HT1080 (cell line): Measurements from ENCODE around the gene OBSCN. TPM values are rescaled to one million over a fixed set of nuclear protein-coding genes. Genes with fewer than 3 reads are reported as not detected.

ENCODE experiments used
- DNase-seq: peaks from one replicate; pipeline ENCODE4 v3.0.0-alpha.2; 2015; ENCODE audit warnings: low read depth
- total RNA-seq: library from RNA; depleted of rRNA; stranded (reverse); fragments of >200 nt; shearing (Covaris generic); gene quantifications from 2 replicates; pipeline ENCODE4 v1.2.3, GENCODE V29; 2014

The OBSCN gene
- total RNA-seq, 1 experiment from 2014 or later = 0.66 TPM

DNA sequence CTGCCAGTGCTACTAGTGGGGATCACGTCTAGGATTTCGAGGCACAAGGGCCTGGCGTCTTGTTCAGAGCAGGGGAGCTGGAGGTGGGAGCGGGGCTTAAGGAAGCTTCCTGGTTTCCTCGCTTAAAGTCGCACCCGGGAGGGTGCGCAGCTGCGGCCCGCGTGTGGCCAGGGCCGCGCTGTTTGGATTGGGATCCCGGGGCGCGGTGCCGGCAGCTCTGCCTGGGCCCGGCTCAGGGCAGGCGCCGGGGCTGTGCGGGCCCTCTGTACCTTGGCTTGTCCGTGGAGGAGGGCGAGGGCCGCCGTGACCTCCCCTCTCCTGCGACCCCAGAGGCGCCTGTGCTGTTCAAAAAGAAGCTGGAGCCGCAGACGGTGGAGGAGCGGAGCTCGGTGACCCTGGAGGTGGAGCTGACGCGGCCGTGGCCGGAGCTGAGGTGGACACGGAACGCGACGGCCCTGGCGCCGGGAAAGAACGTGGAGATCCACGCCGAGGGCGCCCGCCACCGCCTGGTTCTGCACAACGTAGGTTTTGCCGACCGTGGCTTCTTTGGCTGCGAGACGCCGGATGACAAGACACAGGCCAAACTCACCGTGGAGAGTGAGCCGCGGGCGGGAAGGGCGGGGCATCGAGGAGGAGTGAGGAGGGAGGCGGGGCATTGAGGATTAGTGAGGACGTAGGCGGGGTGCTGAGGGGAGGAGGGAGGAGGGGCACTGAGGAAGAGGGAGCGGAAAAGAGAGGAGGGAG, 67.8 kb downstream of the OBSCN start:
- DNase-seq = no peak

DNA sequence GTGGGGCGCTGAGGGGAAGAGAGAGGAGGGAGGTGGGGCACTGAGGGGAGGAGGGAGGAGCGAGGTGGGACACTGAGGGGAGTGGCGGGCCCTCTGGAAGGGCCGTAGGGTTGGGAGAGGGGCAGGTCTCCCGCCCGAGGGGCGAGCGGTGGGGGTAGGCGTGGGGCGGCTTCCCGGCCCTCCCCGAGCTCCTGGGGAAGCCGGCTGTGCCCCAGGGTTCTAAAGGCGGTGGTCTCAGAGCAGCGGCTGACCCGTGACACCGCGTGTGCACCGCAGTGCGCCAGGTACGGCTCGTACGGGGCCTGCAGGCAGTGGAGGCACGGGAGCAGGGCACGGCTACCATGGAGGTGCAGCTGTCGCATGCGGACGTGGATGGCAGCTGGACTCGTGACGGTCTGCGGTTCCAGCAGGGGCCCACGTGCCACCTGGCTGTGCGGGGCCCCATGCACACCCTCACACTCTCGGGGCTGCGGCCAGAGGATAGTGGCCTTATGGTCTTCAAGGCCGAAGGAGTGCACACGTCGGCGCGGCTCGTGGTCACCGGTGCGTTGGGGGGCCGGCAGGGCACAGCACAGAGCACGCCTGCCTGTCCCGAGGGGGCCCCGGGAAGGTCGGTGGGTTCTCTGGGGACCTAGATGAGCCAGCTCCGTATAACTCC, 68.5 kb downstream of the OBSCN start:
- DNase-seq = no peak

DNA sequence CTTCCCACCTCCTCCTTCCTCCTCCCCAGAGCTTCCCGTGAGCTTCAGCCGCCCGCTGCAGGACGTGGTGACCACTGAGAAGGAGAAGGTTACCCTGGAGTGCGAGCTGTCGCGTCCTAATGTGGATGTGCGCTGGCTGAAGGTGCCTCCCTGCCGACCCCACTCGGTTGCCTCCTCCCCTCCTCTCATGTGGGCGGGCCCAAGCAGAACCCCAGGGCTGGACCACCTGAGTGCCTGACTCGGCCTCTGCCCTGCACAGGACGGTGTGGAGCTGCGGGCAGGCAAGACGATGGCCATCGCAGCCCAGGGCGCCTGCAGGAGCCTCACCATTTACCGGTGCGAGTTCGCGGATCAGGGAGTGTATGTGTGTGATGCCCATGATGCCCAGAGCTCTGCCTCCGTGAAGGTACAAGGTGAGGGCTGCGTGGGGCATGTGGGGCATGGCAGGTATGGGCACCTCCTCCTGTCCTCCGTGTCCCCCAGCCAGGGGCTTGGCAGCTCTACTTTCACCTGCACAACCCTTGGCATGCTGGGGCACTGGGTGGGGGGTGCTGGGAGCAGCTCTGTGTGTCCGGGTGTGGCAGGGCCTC, 69.2 kb downstream of the OBSCN start:
- no peak for DNase-seq

GRCh38 chr1:228277491-228278431, 69.9 kb downstream of the OBSCN start:
- DNase-seq = no peak

DNA sequence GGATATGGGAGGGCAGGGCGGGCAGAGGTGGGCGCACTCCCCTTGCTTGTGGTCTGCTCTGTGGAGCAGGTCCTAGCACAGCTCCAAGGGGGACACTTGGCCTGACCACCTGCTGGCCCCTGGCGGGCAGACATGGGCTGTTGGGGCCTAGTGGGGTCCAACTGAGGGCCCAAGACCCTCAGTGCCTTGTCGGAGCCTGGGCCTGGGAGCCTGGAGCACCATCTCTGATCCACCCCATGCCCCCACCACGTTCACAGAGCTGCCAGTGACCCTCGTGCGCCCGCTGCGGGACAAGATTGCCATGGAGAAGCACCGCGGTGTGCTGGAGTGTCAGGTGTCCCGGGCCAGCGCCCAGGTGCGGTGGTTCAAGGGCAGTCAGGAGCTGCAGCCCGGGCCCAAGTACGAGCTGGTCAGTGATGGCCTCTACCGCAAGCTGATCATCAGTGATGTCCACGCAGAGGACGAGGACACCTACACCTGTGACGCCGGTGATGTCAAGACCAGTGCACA, 70.6 kb downstream of the OBSCN start:
- no peak for DNase-seq

GRCh38 chr1:228279011-228279721, 71.3 kb downstream of the OBSCN start:
- no peak for DNase-seq

GRCh38 chr1:228279722-228280105, 71.9 kb downstream of the OBSCN start:
- no peak for DNase-seq

DNA sequence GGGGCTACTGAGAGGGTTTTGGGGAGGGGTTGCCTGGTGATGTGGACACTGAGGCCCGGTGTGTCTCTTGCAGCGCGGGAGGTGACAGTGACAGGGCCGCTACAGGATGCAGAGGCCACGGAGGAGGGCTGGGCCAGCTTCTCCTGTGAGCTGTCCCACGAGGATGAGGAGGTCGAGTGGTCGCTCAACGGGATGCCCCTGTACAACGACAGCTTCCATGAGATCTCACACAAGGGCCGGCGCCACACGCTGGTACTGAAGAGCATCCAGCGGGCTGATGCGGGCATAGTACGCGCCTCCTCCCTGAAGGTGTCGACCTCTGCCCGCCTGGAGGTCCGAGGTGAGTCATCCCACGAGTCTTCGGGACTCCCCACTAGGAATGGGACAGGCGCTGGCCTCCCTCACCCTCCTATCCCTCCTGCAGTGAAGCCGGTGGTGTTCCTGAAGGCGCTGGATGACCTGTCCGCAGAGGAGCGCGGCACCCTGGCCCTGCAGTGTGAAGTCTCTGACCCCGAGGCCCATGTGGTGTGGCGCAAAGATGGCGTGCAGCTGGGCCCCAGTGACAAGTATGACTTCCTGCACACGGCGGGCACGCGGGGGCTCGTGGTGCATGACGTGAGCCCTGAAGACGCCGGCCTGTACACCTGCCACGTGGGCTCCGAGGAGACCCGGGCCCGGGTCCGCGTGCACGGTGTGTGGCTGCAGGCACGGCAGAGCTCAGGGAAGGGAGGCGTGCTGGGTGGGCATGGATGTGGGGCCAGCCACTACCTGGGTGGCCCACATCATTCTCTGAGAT, 72.5 kb downstream of the OBSCN start:
- no peak for DNase-seq

GRCh38 chr1:228280961-228281591, 73.2 kb downstream of the OBSCN start:
- no peak for DNase-seq

DNA sequence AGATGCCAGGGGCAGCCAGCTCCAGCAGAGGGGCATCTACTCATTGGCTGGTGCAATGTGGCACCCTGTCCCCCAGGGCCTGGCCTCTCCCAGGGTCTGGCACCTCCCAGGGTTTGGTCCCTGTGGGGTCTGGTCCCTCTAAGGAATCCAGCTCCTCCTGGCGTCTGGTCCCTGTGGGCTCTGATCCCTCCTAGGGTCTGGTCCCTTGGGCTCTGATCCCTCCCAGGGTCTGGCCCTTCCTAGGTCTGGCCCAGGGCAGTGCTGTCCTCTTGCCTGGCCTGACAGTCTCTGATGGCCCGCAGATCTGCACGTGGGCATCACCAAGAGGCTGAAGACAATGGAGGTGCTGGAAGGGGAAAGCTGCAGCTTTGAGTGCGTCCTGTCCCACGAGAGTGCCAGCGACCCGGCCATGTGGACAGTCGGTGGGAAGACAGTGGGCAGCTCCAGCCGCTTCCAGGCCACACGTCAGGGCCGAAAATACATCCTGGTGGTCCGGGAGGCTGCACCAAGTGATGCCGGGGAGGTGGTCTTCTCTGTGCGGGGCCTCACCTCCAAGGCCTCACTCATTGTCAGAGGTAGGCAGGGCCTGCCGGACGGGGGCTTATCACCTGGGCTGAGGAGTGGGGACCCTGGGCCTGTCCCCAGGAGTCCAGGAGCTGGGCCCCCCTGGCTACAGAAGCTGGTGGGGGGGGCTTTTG, 73.9 kb downstream of the OBSCN start:
- DNase-seq = no peak

DNA sequence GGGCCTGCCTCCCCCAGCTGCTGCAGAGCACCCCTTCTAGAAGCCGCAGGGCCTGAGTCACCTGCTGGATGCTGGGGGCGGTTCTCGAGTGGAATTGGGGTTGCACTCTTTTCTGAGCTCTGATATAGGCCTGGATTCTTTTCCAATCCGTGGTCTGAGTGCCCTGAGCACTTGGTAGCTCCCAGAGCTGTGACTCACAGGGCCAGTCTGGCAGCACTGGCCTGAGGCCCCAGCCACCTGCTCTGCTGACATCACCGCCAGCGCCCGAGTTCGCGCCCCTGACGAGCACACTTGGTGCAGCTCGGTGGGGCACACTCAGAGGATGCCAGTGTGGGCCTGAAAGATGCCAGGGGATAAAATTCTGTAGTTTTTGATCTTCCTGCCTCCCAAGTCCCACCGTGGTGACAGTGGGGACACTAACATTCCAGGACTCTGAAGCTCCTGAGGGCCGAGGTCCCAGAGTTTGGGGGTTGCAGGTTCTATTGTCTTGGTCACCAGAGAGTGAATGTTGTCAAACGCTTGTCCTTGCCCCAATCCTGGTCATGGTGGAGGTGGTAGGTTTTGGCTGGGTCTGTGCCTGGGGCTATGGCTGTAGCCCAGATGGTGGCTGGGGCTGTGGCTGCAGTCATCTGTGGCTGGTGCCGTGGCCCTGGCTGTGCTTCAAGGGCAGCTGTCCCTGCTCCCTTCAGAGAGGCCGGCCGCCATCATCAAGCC, 74.6 kb downstream of the OBSCN start:
- DNase-seq = peak; percentile 17

- DNase-seq = no peak
Observed at GRCh38 chr1:228283043-228283371, 75.2 kb downstream of the OBSCN start.

DNA sequence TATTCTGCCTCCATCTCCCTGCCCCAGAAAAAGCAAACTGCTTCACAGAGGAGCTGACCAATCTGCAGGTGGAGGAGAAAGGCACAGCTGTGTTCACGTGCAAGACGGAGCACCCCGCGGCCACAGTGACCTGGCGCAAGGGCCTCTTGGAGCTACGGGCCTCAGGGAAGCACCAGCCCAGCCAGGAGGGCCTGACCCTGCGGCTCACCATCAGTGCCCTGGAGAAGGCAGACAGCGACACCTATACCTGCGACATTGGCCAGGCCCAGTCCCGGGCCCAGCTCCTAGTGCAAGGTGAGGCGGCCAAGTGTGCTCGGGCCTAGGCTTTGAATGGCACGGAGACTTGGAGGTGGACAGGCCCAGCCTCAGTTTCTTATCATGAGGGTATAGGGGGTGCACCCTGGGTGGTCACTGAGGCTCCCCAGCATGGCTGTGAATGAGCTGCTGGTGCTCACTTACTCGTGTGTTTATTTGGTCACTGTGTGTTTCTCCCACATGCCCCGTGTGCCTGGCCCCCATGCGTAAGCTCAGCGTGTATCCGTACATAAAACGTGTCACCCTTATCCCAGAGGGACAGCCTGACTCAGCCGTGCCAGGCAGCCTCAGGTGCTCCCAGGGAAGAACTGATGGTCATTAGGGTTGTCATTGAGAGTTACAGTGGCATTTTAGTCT, 75.8 kb downstream of the OBSCN start:
- DNase-seq = no peak

- no peak for DNase-seq
Observed at GRCh38 chr1:228284148-228284495, 76.3 kb downstream of the OBSCN start.

- no peak for DNase-seq
Observed at GRCh38 chr1:228284521-228284920, 76.7 kb downstream of the OBSCN start.

GRCh38 chr1:228285661-228286504, 78.0 kb downstream of the OBSCN start:
- DNase-seq = no peak
